GM10266 (cell line): ENCODE data around the gene FLAD1.
A peak's percentile ranks its signal among the peaks of the same experiment; 100 is the strongest.
"Not testable (repeated sequence)": the region's sequence is repeated elsewhere in the genome, so short reads cannot be mapped to it uniquely, and the experiment has no call there.

Experiments used
- DNase-seq: peaks from one replicate; pipeline ENCODE4 v3.0.0; 2012; ENCODE audit errors: extremely low spot score
- TF ChIP-seq, protein P1 (sequence below): IDR thresholded peaks from 2 replicates; pipeline ENCODE4 v1.5.1; 2012; ENCODE audit warnings: mild to moderate bottlenecking, low read depth; ENCODE audit not compliant: control insufficient read depth, insufficient read depth; ENCODE audit errors: missing control alignments

The FLAD1 gene

DNA sequence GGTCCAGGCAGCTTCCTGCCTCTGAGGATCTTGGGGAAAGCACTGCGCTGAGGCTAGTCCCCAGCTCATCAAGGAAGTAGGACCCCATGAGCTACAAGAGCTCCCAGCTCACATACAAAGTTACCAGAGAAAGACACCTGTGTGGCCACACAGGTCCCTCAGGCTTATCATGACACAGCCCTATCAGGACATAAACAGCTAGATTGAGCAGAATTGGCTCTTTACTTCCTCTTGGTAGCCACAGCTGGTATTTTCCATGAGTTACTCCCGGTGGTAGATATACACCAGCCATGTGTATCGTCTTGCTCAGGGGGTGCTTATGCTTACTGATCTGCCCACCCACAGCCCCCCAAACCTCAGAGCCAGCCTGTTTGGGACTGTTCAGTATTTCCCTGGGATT is 11.4 kb downstream of the FLAD1 start:
- TF ChIP-seq, protein P1, sequence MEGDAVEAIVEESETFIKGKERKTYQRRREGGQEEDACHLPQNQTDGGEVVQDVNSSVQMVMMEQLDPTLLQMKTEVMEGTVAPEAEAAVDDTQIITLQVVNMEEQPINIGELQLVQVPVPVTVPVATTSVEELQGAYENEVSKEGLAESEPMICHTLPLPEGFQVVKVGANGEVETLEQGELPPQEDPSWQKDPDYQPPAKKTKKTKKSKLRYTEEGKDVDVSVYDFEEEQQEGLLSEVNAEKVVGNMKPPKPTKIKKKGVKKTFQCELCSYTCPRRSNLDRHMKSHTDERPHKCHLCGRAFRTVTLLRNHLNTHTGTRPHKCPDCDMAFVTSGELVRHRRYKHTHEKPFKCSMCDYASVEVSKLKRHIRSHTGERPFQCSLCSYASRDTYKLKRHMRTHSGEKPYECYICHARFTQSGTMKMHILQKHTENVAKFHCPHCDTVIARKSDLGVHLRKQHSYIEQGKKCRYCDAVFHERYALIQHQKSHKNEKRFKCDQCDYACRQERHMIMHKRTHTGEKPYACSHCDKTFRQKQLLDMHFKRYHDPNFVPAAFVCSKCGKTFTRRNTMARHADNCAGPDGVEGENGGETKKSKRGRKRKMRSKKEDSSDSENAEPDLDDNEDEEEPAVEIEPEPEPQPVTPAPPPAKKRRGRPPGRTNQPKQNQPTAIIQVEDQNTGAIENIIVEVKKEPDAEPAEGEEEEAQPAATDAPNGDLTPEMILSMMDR: no peak
- no peak for DNase-seq

DNA sequence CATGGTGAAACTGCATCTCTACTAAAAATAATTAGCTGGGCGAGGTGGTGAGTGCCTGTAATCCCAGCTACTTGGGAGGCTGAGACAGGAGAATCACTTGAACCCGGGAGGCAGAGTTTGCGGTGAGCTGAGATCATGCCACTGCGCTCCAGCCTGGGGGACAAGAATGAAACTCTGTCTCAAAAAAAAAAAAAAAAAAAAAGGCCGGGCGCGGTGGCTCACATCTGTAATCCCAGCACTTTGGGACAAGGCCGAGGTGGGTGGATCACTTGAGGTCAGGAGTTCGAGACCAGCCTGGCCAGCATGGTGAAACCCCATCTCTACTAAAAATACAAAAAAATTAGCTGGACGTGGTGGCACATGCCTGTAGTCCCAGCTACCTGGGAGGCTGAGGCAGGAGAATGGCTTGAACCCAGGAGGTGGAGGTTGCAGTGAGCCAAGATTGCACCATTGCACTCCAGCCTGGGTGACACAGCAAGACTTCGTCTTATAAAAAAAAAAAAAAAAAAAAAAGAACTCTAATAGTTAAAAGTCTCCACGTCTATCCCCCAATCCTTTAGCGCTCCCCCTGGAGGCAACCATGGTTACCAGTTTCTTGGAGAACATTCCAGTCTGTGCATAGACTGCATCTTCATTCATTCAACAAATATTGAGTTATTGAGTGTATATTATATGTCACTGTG is 12.3 kb downstream of the FLAD1 start:
- DNase-seq: not testable (repeated sequence)

DNA sequence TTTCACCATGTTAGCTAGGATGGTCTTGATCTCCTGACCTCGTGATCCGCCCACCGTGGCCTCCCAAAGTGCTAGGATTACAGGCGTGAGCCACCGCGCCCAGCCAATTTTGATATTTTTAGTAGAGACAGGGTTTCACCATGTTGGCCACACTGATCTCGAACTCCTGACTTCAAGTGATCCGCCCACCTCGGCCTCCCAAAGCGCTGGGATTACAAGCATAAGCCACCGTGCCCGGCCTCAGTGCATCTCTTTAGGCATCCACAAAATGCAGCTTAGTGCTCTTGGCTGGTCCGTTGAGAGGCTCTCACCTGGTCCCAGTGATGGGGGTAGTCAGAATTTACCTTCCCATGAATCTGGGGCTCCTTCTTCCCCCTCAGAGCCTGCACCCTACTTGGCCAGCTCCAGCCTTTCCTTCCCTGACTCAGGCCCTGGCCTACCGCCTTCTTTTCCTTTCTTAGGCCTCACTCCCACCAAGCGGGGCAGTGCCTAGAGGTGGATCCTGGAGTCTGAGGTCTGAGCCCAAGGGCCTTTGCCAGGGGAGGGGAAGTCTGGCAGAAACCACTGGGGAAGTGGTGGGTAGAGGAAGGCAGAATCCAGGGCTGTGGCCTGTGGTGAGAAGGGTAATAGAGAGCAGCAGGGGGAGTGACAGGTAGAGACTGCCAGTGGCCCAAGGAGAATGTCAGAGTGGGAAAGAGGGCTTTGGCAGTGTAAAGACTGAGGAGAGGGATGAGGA is 14.0 kb downstream of the FLAD1 start:
- DNase-seq: no peak
- TF ChIP-seq, protein P1: no peak

DNA sequence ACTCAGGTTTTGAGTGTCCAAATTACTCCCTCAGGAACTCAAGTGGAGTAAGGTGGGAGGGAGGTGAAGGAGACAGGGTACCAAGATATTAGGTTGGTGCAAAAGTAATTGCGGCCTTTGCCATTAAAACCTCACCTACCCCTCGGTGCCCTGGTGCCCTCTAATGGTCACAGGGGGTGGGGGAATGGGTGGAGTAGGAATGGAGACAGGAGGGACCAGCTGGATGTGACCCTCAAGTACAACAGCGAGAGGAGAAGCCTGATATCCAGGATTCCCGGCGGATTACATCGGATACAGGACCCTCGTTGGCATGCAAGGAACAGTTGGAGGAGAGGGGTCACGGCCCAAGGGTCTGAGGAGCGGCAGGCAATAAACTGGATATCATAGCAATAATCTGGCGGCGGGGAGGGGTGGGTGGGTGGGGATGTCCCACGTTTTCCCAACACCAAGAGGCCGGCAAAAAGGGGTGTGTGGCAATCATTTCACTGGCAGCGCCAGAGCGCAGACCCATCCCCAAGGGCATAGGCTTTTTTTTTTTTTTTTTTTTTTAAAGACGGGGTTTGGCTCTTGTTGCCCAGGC is 15.1 kb downstream of the FLAD1 start:
- TF ChIP-seq, protein P1: peak; percentile 26
- no peak for DNase-seq

DNA sequence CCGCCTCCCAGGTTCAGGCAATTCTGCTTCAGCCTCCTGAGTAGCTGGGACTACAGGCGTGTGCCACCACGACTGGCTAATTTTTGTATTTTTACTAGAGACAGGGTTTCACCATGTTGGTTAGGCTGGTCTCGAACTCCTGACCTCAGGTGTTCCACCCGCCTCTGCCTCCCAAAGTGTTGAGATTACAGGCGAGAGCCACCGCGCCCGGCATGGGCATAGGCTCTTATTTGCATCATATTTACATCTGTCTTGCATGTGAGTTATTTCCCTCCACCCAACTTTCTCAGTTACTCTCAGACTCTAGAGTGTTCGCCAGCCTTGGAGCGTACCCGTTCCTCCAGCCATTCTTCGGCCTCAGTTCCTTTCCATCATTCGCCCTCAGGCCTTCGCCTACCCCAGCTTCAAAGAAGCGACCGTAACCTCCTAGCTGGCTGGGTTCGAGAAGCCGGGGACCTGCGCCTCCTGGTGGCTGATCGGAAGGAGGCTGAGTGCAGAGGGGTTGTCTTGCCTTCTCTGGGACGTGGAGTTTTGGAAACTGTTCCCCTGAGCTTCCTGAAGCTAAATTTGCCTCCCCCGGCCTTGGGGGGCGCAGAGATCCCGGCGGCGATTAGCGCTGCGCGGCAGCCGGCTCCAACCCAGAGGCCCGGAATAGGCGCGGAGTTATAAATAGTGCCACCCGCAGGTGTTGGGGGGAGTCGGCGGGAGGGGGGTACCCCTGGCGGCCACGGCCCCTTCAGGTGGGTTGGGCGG is 15.8 kb downstream of the FLAD1 start:
- TF ChIP-seq, protein P1: peak; percentile 87
- peak; percentile 77 for DNase-seq

DNA sequence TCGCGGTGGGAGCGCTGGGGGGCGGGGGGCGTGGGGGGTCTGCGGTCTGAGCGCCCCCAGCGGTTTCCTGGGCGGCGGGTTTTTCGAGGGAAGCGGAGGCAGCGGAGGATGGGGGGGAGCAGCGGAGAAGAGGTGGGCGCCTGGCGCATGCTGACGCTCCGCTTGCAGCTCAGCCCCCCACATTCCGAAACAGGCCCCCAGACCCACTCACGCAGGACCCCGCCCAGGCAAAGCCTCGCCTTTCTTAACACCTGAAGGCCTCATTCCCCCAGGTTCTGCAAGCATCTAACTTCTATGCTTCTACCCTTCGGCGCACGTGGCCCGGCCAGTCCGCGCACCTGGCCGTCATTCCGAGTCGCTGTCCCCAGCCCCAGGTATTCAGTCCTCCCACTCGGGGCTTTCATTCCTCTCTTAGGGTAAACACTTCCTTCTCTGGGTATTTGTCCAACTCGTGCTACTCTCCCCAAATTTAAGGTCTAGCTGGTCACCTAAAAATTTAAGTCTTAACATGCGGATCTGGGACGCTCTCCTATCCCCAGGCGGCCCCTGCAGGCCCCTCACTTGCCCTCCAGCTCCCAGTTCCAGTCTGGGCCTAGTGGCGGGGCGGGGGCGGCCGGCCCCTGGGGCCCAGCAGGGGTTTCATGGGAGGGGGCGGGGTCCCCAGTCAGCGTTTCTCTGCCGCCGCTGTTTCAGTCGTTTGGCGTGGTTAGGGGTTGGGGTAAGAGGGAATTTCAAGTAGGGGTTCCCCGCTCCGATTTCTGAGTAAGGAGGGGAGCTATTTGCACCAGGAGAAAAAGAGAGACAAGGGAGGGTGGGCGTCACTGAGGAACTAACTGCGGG is 16.6 kb downstream of the FLAD1 start:
- TF ChIP-seq, protein P1: no peak
- DNase-seq: peak; percentile 83

DNA sequence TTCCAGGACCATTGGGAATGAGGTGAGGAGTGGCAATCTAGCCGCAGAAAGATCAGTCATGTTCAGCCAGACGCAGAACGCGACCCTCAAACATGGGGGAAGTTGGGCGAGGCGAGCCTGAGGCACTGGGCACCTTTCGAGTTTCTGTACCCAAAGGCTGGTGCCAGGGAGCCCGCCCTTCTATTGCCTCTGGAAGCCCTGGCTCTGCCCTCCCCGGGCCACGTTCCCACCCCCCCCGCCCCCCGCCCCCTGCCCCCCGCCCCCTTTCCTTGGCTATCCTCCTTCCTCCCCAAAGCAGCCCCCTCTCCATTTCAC is 17.2 kb downstream of the FLAD1 start:
- DNase-seq: no peak
- TF ChIP-seq, protein P1: no peak
